ENCODE data around the gene CUL3. TPM values are rescaled to one million over a fixed set of nuclear protein-coding genes. Genes with fewer than 3 reads are reported as not detected.
"Not testable (repeated sequence)": the region's sequence is repeated elsewhere in the genome, so short reads cannot be mapped to it uniquely, and the experiment has no call there.

Gene CUL3
- total RNA-seq, 1 donor from 2014 or later, result 74.4 TPM

- H3K9me3 ChIP-seq (replicated peaks), result no peaks in the 10 kb centered on the region
- no peak overlapping the region for H3K27ac ChIP-seq (replicated peaks)
- intact Hi-C loops (cut with micrococcal nuclease), result no loop called here
- TF ChIP-seq CTCF (IDR thresholded peaks at IDR 0.05; ENCODE audit: borderline replicate concordance), result no peak
- H3K4me1 ChIP-seq, result no peaks in the 10 kb centered on the region
- no peak overlapping the region for H3K4me3 ChIP-seq
- H3K27me3 ChIP-seq (ENCODE audit: low read depth), result no peaks in the 10 kb centered on the region
- H3K36me3 ChIP-seq, result no peaks in the 10 kb centered on the region
- DNase-seq, result no peak
Measured at GRCh38 chr2:224612578-224612977, 27.4 kb upstream of the CUL3 start.

- Histone ChIP-seq H3K27me3 (ENCODE audit: low read depth) (no peaks in the 10 kb centered on the region), H3K9me3 (replicated peaks) (no peaks in the 10 kb centered on the region), H3K4me3 (no peak overlapping the region), H3K27ac (replicated peaks) (no peak overlapping the region), H3K4me1 (no peaks in the 10 kb centered on the region), H3K36me3 (no peaks in the 10 kb centered on the region)
- DNase-seq, result no peak
- intact Hi-C loops (cut with micrococcal nuclease), result no loop called here
- no peak for TF ChIP-seq CTCF (IDR thresholded peaks at IDR 0.05; ENCODE audit: borderline replicate concordance)
Measured at GRCh38 chr2:224611938-224612337, 26.8 kb upstream of the CUL3 start.

- no peaks in the 10 kb centered on the region for H3K4me1 ChIP-seq
- H3K9me3 ChIP-seq (replicated peaks), result peaks cover 4% of the 10 kb centered on the region
- H3K4me3 ChIP-seq, result no peak overlapping the region
- no peak overlapping the region for H3K27ac ChIP-seq (replicated peaks)
- H3K36me3 ChIP-seq, result no peaks in the 10 kb centered on the region
- intact Hi-C loops (cut with micrococcal nuclease), result no loop called here
- DNase-seq, result no peak
- no peak for TF ChIP-seq CTCF (IDR thresholded peaks at IDR 0.05; ENCODE audit: borderline replicate concordance)
- H3K27me3 ChIP-seq (ENCODE audit: low read depth), result peaks cover 4% of the 10 kb centered on the region
Measured at GRCh38 chr2:224608104-224608503, 22.9 kb upstream of the CUL3 start.

- H3K4me1 ChIP-seq; H3K36me3 ChIP-seq; H3K9me3 ChIP-seq (replicated peaks); DNase-seq; H3K4me3 ChIP-seq; intact Hi-C loops (cut with micrococcal nuclease); H3K27ac ChIP-seq (replicated peaks); H3K27me3 ChIP-seq (ENCODE audit: low read depth): not testable (repeated sequence)
Measured at GRCh38 chr2:224603746-224604500, 18.8 kb upstream of the CUL3 start.

- H3K27ac ChIP-seq (replicated peaks); H3K4me1 ChIP-seq; H3K27me3 ChIP-seq (ENCODE audit: low read depth); H3K36me3 ChIP-seq; intact Hi-C loops (cut with micrococcal nuclease); H3K4me3 ChIP-seq; H3K9me3 ChIP-seq (replicated peaks); DNase-seq: not testable (repeated sequence)
Measured at GRCh38 chr2:224602778-224603375, 17.7 kb upstream of the CUL3 start.

GRCh38 chr2:224601923-224602322, 16.8 kb upstream of the CUL3 start:
- Histone ChIP-seq H3K27ac (replicated peaks) (no peak overlapping the region), H3K27me3 (ENCODE audit: low read depth) (peaks cover 4% of the 10 kb centered on the region), H3K4me3 (no peak overlapping the region), H3K9me3 (replicated peaks) (peaks cover 4% of the 10 kb centered on the region), H3K36me3 (no peaks in the 10 kb centered on the region), H3K4me1 (no peaks in the 10 kb centered on the region)
- no peak for TF ChIP-seq CTCF (IDR thresholded peaks at IDR 0.05; ENCODE audit: borderline replicate concordance)
- intact Hi-C loops (cut with micrococcal nuclease), result no loop called here
- no peak for DNase-seq

Data from left ventricle myocardium inferior (tissue), 1 donor.